ENCODE measurements around the gene MIF4GD.
A peak's percentile ranks its signal among the peaks of the same experiment; 100 is the strongest.

The MIF4GD gene

DNA sequence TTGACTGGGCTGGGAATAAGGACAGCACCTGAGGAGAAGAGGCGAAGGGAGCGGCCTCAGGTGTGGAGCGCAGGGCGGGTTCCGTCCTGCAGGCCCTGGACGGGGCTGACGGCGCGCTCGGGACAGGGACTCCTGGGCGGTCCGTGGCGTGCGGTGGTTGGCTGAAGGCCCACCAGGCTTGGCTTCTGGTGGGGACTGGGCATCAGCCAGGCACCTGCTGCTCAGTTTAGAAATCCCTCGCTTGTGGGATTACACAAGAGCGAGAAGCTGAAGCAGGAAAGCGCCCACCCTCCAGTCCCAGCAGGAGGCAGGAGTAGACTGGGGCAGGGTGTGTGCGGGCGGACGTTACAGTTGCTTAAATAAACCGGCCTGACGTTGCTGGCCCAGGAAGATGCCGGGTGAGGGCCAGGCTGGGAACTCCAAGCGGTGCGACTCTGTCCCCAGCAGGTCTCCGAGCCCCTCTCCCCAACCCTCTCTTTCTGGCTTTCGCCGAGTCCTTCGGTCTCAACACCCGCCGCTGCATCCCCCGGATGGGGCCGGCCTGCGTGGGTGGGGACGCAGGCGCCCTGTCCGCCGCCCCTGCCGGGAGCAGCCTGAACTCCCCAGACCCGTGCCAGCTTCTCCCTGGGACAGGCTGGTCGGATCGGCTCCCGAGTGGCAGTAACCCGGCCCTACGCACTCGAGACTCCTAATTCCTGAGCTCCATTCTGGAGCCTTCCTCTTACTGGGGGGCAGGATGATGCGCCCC lies 639 bp downstream of the MIF4GD start:
- H3K27ac ChIP-seq (ENCODE audit: insufficient read depth, low read depth, low read length, poor library complexity, severe bottlenecking) = peak overlapping the region; percentile 60
- H3K4me1 ChIP-seq (ENCODE audit: control insufficient read depth, insufficient read depth, low read length) = peaks cover 7% of the 10 kb centered on the region
- peaks cover 15% of the 10 kb centered on the region for H3K36me3 ChIP-seq (ENCODE audit: control insufficient read depth, insufficient read depth, low read length)
- H3K4me3 ChIP-seq (ENCODE audit: insufficient read depth, low read depth, low read length) = peak overlapping the region; percentile 96
- H3K27me3 ChIP-seq (ENCODE audit: control insufficient read depth, insufficient read depth, low read length, poor library complexity, severe bottlenecking) = peaks cover 7% of the 10 kb centered on the region
- no peaks in the 10 kb centered on the region for H3K9me3 ChIP-seq (ENCODE audit: control insufficient read depth, low read length)
- 2% methylated on average over 47 of the region's 47 CpGs for WGBS, 2 experiments

DNA sequence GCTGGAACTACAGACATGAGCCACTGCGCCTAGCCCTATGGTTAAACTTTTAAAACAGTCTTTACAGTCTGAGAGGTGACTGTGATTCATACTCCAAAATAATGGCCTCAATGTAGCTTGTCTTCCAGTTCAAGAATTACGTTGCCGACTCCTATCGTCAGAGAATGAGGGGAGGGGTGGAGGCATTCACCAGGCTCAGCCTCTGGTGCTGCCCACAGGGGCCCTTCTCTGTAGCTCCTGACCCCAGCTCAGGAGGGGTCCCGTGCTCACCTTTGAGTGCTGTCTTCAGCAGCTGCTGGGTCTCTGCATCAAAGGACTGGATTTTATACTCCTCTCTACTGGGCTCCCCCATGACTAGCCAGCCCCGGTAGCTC lies 1.2 kb downstream of the MIF4GD start:
- Histone ChIP-seq H3K27ac (ENCODE audit: insufficient read depth, low read depth, low read length, poor library complexity, severe bottlenecking) (no peak overlapping the region), H3K4me3 (ENCODE audit: insufficient read depth, low read depth, low read length) (peak overlapping the region; percentile 96), H3K9me3 (ENCODE audit: control insufficient read depth, low read length) (no peaks in the 10 kb centered on the region), H3K4me1 (ENCODE audit: control insufficient read depth, insufficient read depth, low read length) (peaks cover 7% of the 10 kb centered on the region), H3K27me3 (ENCODE audit: control insufficient read depth, insufficient read depth, low read length, poor library complexity, severe bottlenecking) (peaks cover 7% of the 10 kb centered on the region), H3K36me3 (ENCODE audit: control insufficient read depth, insufficient read depth, low read length) (peaks cover 17% of the 10 kb centered on the region)
- 38 to 40% methylated on average over 6 of the region's 6 CpGs for WGBS, 2 experiments

DNA sequence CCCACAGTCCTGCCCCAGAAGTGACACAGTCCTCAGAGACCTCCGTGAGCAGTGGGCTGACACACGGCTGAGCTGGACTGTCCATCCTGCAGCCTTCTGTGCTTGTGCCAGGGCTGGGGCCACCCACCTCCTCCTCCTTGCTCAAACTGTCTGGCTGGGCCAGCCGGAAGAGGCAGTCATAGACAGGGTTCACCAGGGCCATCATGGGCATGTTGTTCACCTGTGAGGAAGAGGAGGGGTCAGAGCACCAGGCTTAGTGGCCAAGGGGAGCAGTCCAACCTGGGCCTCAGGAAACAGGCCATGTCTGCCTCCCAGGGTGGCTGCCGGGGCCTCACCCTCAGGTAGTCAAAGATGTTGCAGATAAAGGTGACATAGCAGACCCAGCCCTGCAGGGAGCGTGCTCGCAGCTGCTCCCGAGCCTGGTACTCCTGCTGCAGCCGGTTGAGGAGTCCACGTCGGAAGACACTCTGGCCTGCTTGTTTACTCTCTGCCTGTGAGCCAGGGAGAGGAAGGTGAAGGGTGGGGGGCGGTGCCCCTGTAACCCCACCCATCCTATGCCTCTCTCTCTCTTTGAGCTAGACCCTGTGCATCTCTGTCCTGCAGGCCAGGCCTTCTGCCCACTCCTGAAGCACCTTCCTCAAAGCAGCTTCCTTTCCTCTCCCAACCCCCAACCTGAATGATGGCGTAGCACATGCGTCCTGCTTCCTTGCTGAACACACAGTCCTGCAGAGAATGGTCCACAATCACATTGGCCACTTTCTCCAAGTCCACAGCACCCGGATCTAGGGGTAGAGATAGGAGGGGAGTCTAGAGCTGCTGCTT lies 3.4 kb downstream of the MIF4GD start:
- Histone ChIP-seq H3K27ac (ENCODE audit: insufficient read depth, low read depth, low read length, poor library complexity, severe bottlenecking) (no peak overlapping the region), H3K4me3 (ENCODE audit: insufficient read depth, low read depth, low read length) (no peak overlapping the region), H3K4me1 (ENCODE audit: control insufficient read depth, insufficient read depth, low read length) (peaks cover 9% of the 10 kb centered on the region), H3K27me3 (ENCODE audit: control insufficient read depth, insufficient read depth, low read length, poor library complexity, severe bottlenecking) (peaks cover 7% of the 10 kb centered on the region), H3K36me3 (ENCODE audit: control insufficient read depth, insufficient read depth, low read length) (peaks cover 27% of the 10 kb centered on the region), H3K9me3 (ENCODE audit: control insufficient read depth, low read length) (no peaks in the 10 kb centered on the region)
- 63 to 66% methylated on average over 14 of the region's 14 CpGs for WGBS, 2 experiments

DNA sequence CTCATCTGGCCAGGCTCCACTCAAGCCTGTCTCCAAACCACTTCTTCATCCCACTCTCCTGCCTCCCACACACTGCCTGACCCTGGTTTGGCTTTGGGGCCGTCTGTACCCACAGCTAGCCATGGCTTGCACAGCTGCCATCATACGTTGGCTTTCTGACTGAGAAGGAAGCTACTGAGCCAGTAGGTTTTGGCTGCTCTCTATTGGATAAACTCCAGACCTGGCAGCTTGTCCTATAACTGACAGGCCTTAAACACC lies 3.9 kb downstream of the MIF4GD start:
- peaks cover 11% of the 10 kb centered on the region for H3K4me1 ChIP-seq (ENCODE audit: control insufficient read depth, insufficient read depth, low read length)
- no peaks in the 10 kb centered on the region for H3K9me3 ChIP-seq (ENCODE audit: control insufficient read depth, low read length)
- peaks cover 7% of the 10 kb centered on the region for H3K27me3 ChIP-seq (ENCODE audit: control insufficient read depth, insufficient read depth, low read length, poor library complexity, severe bottlenecking)
- no peak overlapping the region for H3K4me3 ChIP-seq (ENCODE audit: insufficient read depth, low read depth, low read length)
- H3K36me3 ChIP-seq (ENCODE audit: control insufficient read depth, insufficient read depth, low read length) = peaks cover 27% of the 10 kb centered on the region
- 92 to 93% methylated on average over 2 of the region's 2 CpGs for WGBS, 2 experiments
- no peak overlapping the region for H3K27ac ChIP-seq (ENCODE audit: insufficient read depth, low read depth, low read length, poor library complexity, severe bottlenecking)

DNA sequence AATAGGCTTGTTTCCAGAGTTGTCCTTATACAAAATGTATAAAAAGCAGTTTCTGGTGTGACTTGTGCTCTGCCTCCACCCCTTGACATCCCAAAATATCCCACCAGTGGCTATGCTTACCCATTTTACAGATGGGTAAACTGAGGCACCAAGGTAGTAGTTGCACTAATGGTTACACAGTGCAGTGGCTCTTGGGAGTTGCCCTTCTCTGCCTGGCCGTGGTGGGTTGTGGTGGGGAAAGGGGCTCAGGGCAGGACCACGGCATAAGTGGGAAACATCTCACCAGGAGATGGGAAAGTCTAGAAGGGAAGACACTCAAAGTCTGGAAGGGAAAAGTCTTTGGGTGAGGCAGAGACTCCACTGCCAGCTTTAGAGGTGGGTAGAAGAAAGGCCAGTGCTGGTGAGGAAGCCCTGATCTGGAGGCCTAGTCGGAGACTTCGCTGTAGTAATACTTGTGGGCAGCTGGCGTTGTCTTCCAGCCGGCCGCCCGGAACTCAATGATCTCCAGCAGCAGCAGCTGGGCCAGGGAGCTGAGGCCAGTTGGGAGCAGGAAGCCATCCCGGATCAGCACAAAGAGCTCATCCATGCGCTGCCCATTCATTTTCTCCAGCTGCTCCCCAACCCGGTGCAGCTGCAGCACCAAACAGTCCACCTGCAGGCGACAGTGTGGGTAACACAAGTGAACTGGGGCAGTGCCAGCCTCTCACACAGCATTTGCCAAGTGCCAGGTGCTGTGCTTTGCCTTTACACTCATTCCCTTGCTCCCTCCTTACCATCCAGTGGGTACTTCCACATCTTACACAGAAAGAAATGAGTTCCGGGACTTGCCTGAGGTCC lies 4.5 kb downstream of the MIF4GD start:
- 94 to 95% methylated on average over 13 of the region's 13 CpGs for WGBS, 2 experiments
- peaks cover 8% of the 10 kb centered on the region for H3K4me1 ChIP-seq (ENCODE audit: control insufficient read depth, insufficient read depth, low read length)
- no peak overlapping the region for H3K27ac ChIP-seq (ENCODE audit: insufficient read depth, low read depth, low read length, poor library complexity, severe bottlenecking)
- peaks cover 2% of the 10 kb centered on the region for H3K27me3 ChIP-seq (ENCODE audit: control insufficient read depth, insufficient read depth, low read length, poor library complexity, severe bottlenecking)
- no peaks in the 10 kb centered on the region for H3K9me3 ChIP-seq (ENCODE audit: control insufficient read depth, low read length)
- no peak overlapping the region for H3K4me3 ChIP-seq (ENCODE audit: insufficient read depth, low read depth, low read length)
- H3K36me3 ChIP-seq (ENCODE audit: control insufficient read depth, insufficient read depth, low read length) = peaks cover 27% of the 10 kb centered on the region

DNA sequence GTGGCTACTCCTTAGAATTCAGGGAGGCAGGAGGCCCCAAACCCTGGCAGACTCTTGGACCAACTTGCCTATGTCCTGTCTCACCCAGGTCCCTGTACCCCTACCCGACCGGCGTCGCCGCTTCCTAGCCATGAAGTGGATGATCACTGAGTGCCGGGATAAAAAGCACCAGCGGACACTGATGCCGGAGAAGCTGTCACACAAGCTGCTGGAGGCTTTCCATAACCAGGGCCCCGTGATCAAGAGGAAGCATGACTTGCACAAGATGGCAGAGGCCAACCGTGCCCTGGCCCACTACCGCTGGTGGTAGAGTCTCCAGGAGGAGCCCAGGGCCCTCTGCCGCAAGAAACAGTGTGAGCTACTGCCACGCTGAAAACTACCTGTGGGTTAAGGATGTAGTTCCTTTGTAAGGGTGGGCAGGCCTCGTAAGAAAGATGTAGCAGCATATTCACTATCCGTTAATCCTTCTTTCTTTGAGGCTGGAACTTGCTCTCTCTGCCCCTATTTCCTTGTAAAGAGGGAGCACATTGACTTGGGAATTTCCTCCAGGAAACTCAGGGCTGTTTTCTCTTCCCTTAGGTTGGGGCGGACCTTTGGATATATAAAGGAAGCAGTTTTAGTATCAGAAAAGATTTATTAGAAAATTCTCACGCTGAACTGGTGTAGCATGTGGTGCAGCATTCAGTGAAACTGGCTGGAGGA lies 5.3 kb downstream of the MIF4GD start:
- H3K9me3 ChIP-seq (ENCODE audit: control insufficient read depth, low read length) = no peaks in the 10 kb centered on the region
- peaks cover 27% of the 10 kb centered on the region for H3K36me3 ChIP-seq (ENCODE audit: control insufficient read depth, insufficient read depth, low read length)
- no peaks in the 10 kb centered on the region for H3K27me3 ChIP-seq (ENCODE audit: control insufficient read depth, insufficient read depth, low read length, poor library complexity, severe bottlenecking)
- peaks cover 8% of the 10 kb centered on the region for H3K4me1 ChIP-seq (ENCODE audit: control insufficient read depth, insufficient read depth, low read length)
- WGBS, 2 experiments = 95 to 96% methylated on average over 17 of the region's 17 CpGs
- no peak overlapping the region for H3K27ac ChIP-seq (ENCODE audit: insufficient read depth, low read depth, low read length, poor library complexity, severe bottlenecking)
- H3K4me3 ChIP-seq (ENCODE audit: insufficient read depth, low read depth, low read length) = no peak overlapping the region

DNA sequence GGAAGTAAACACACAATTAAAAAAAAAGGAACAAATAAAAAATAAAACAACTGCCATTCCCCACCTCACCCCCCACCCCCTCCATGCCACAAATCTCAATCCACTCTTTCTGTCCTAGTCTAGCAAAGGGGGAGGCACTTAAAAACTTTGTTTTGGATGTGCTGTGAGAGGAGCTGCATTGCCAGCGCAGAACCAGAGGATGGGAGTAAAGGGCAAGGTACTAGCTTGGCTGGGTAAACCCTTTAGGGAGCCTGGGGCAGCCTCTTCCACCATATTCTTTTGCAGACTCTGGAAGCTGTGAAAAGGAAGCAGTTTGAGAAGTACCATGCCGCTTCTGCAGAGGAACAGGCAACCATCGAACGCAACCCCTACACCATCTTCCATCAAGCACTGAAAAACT lies 8.0 kb downstream of the MIF4GD start:
- Histone ChIP-seq H3K4me1 (ENCODE audit: control insufficient read depth, insufficient read depth, low read length) (peaks cover 10% of the 10 kb centered on the region), H3K27ac (ENCODE audit: insufficient read depth, low read depth, low read length, poor library complexity, severe bottlenecking) (no peak overlapping the region), H3K9me3 (ENCODE audit: control insufficient read depth, low read length) (no peaks in the 10 kb centered on the region), H3K36me3 (ENCODE audit: control insufficient read depth, insufficient read depth, low read length) (peaks cover 27% of the 10 kb centered on the region), H3K27me3 (ENCODE audit: control insufficient read depth, insufficient read depth, low read length, poor library complexity, severe bottlenecking) (no peaks in the 10 kb centered on the region), H3K4me3 (ENCODE audit: insufficient read depth, low read depth, low read length) (no peak overlapping the region)
- 97 to 100% methylated on average over 4 of the region's 4 CpGs for WGBS, 2 experiments

DNA sequence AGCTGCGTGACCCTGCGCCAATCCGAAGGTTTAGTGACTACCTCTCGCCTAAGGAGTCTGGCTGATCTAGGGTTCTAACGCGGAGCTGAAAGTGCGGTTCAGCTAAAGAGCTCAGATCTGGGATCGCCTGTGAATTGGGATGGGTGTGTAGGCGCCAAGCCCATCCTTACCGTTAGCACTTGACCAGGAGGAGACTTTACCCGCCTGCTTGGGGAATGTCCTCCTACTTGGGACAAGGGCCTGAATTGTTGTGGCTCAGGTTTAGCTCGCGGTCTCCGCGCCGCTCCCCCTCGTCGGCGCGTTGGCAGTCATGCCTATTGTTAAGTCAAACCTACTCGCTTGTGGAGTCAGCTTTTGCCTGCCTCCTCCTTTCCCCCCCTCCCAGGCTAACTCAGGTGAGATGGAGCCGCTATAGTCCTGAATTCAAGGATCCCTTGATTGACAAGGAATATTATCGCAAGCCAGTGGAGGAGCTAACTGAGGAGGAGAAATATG lies 8.9 kb downstream of the MIF4GD start:
- Histone ChIP-seq H3K36me3 (ENCODE audit: control insufficient read depth, insufficient read depth, low read length) (peaks cover 27% of the 10 kb centered on the region), H3K9me3 (ENCODE audit: control insufficient read depth, low read length) (no peaks in the 10 kb centered on the region), H3K4me3 (ENCODE audit: insufficient read depth, low read depth, low read length) (peak overlapping the region; percentile 98), H3K4me1 (ENCODE audit: control insufficient read depth, insufficient read depth, low read length) (peaks cover 10% of the 10 kb centered on the region), H3K27me3 (ENCODE audit: control insufficient read depth, insufficient read depth, low read length, poor library complexity, severe bottlenecking) (no peaks in the 10 kb centered on the region), H3K27ac (ENCODE audit: insufficient read depth, low read depth, low read length, poor library complexity, severe bottlenecking) (peak overlapping the region; percentile 99)
- 1 to 2% methylated on average over 23 of the region's 23 CpGs for WGBS, 2 experiments

DNA sequence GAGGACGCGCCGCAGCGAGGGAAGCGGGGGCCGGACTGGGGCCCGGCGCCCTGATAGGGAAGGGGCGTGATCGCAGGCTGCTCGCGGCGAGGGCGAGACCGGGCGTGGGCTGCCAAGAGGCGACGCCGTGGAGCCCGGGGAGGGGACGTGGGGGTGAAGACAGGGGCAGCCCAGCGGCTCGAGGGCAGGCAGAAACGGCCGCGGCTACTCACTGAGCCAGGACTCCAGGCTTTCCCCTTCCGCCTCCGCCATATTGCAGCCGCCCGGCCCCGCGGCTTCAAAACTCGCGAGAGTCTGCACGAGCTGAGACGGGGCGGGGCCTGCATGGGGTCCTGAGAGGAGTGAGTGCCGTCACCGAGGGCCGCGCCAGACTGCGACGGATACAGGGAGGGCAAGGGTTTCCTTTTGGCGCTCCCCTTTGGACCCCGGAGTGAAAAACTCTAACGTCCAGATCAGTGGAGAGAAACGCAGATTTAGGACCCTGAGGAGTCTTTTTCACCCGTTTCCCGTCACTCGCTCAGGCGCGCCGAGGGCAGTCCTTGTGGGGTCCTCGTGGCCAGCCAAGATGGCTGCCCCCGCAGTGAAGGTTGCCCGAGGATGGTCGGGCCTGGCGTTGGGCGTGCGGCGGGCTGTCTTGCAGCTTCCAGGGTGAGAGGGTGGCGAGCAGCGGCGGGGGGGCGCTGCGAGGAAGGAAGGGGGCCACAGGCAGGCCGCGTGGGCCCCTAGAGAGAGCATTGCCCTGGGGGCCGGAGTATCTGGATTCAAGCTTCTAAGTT lies 9.5 kb downstream of the MIF4GD start, which contains the start of the genes GGA3 and MRPS7:
Gene GGA3, minus strand, starts transcription at position 271 of the 776 bp plus-strand sequence. Its CDS starts 19 bp downstream, at position 252.
Gene MRPS7, plus strand, starts transcription at position 544 of the 776 bp plus-strand sequence. Its CDS starts 22 bp downstream, at position 566.
- Histone ChIP-seq H3K27ac (ENCODE audit: insufficient read depth, low read depth, low read length, poor library complexity, severe bottlenecking) (peak within 1 kb of the TSS; percentile 99), H3K27me3 (ENCODE audit: control insufficient read depth, insufficient read depth, low read length, poor library complexity, severe bottlenecking) (no peaks in the 10 kb centered on the region), H3K4me1 (ENCODE audit: control insufficient read depth, insufficient read depth, low read length) (peaks cover 10% of the 10 kb centered on the region), H3K9me3 (ENCODE audit: control insufficient read depth, low read length) (no peaks in the 10 kb centered on the region), H3K36me3 (ENCODE audit: control insufficient read depth, insufficient read depth, low read length) (peaks cover 23% of the 10 kb centered on the region), H3K4me3 (ENCODE audit: insufficient read depth, low read depth, low read length) (peak within 1 kb of the TSS; percentile 98)
- 0% methylated on average over 69 of the region's 69 CpGs for WGBS, 2 experiments
